Measurements from ENCODE around the gene DNAJA1.

DNA sequence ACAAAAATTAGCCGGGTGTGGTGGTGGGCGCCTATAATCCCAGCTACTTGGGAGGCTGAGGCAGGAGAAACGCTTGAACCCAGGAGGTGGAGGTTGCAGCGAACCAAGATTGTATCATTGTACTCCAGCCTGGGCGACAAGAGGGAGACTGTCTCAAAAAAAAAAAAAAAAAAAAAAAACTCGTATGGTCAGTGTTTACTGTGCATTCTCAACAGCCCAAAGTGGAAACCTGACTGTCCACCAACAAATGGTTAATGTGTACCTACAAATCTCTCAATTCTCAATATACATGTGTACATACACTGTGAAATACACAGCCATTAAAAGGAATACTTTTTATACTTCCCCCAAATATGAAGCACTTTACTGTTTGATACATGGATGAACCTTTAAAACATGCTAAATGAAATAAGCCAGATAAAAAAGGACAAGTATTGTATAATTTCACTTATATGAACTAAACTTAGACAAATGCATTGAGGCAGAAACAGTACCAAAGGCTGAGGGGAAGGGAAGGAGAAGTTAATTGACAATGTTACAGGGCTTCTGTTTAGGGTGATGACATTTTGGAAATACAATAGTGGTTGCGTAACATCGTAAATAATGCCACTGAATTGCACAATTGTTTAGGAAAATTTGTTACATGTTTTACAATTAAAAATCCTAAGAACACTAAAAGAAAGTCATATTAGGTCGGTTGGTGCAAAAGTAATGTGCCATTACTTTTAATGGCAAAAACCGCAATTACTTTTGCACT lies 16.5 kb downstream of the DNAJA1 start:
- TF ChIP-seq, protein P1, sequence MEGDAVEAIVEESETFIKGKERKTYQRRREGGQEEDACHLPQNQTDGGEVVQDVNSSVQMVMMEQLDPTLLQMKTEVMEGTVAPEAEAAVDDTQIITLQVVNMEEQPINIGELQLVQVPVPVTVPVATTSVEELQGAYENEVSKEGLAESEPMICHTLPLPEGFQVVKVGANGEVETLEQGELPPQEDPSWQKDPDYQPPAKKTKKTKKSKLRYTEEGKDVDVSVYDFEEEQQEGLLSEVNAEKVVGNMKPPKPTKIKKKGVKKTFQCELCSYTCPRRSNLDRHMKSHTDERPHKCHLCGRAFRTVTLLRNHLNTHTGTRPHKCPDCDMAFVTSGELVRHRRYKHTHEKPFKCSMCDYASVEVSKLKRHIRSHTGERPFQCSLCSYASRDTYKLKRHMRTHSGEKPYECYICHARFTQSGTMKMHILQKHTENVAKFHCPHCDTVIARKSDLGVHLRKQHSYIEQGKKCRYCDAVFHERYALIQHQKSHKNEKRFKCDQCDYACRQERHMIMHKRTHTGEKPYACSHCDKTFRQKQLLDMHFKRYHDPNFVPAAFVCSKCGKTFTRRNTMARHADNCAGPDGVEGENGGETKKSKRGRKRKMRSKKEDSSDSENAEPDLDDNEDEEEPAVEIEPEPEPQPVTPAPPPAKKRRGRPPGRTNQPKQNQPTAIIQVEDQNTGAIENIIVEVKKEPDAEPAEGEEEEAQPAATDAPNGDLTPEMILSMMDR (IDR thresholded peaks at IDR 0.05): no peak
- TF ChIP-seq POLR2A (IDR thresholded peaks at IDR 0.05) (no peak), POLR2AphosphoS5 (IDR thresholded peaks at IDR 0.05; ENCODE audit: insufficient read depth in 1 of 2, low read depth in 1 of 2) (no peak)
